Measurements from ENCODE around the gene FZD2.
"Not testable (repeated sequence)": the region's sequence is repeated elsewhere in the genome, so short reads cannot be mapped to it uniquely, and the experiment has no call there.

The FZD2 gene

DNA sequence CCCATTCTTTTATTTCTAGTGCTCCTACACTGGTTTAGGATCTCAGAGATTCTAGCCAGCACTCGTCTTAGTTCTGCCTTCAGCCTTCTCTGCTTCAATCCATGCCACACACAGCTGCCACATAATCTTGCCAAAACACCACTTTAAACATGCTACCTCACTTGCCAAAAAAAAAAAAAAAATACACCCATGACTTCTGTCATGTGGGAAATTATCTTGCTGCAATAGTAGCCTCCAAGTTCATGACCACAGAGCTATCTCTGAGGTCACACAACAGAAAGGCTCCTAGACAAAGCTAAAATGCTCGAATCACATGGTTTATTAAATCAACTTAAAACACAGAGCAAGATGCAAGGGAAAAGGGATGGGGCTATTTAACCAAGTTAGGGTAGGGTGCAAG lies 18.1 kb downstream of the FZD2 start:
- DNase-seq (ENCODE audit: low read depth) = no peak

DNA sequence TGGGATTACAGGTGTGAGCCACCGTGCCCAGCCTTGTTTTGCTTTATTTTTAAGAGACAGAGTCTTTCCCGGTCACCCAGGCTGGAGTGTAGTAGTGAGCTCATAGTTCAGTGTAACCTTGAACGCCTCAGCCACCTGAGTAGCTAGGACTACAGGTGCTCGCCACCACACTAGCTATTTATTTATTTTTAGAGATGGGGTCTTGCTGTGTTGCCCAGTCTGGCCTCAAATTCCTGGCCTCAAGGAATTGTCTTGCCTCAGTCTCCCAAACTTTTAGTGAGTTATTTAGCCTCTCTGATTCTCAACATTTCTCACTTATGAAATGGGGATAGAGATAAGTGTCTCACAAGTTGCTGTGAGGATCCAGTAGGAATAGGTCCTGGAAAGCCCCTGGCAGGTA lies 21.7 kb downstream of the FZD2 start:
- no peak for DNase-seq (ENCODE audit: low read depth)

DNA sequence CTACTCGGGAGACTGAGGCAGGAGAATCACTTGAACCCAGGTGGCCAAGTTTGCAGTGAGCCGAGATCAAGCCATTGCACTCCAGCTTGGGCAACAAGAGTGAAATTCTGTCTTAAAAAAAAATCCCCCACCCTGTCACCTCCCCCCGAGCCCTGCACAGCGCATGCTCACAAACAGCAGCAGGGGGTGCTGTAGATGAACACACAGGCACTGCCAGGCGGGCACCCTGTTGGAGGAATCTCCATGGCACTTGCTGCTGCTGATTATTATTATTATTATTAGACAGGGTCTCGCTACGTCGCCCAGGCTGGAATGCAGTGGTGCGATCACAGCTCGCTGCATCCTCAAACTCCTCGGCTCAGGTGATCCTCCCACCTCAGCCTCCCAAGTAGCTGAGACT lies 24.6 kb downstream of the FZD2 start:
- DNase-seq (ENCODE audit: low read depth) = no peak

DNA sequence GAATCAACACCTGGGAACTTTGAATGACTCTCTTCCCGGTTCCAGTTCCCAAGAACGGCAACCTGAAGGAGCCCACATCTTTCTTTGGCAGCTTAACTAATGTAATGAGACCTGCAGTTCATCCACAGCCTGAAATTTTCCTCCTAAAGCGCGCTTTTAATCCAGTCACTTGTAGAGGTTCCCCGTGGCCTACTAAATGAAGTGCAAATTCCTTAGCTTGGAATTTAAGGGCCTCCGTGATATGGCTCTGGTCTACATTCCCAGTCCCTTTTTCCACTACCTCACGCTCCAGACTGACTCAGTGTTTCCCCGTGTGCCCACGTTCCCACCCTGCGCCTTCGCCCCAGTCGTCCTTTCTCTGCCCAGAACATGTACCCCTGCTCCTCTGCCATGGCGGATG lies 27.2 kb downstream of the FZD2 start:
- DNase-seq (ENCODE audit: low read depth) = no peak

DNA sequence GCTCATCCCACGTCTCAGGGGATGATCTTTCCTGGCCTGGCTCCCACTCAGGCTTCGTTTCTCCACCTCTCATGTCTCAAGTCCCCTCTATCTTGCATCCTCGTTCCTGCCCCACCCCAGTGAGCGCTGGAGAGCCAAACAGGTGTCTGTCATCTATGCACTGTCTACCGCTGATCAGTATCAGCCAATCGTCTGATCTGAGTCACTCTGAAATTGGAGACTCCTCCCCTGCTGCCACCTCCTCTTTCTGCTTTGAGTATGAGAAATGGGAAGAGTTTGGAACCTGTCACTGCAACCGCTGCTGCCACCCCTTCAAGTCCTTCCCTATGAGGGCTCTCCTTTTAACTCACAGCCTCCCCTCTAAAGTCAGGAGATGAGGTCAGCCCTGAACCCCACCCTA lies 28.0 kb downstream of the FZD2 start:
- no peak for DNase-seq (ENCODE audit: low read depth)

DNA sequence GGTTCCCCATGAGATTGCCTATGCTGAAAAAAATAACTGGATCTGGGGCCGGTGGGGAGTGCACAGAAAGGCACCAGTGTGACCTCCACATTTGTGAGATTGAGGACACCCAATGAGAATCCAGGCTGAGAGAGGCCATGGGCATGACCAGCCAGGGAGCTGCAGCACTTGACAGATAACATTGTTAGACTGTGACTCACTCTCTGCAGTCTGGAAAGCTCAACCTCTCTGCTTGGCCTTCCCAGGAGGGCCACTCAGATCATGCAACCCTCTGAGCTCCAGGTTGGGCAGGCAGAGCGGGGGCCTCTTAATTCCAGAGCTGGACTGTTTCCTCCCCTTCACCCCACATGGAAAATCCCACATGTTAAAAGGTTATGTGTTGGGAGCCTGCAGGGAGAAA lies 30.1 kb downstream of the FZD2 start:
- no peak for DNase-seq (ENCODE audit: low read depth)

DNA sequence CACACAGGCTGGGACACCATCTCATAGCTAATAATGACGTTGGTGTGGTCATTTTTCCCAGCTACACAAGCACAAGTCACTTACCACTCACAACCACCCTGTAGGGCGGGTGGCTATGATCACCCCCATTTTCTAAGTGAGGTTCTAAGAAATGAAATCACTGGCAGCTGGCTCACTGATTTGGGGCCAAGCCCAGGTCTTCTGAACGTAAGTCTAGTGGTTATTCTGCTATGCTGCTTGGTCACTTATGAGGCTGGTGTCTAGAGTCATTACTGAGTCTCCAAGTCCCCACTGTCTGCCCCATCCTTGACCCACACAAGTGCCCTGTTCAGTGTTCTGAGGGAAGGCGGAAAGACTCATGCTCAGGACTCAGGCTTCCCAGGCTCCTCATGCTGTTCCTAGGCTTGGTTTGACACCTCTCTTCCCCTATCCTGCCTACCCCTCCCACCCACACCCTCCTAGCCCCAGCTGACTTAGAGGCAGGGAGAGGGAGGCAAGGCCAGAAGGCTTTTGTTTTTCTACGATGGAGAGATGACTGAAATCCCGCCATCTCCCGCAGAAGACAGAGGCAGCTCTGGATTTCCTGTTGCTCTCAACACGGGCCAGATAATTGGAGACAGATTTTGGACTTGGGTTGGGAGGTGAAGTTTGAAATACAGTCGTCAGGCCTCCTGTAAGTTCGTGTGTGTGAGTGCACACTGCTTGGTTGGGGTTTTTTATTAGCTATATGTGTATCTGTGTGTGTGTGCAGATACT lies 32.2 kb downstream of the FZD2 start:
- DNase-seq (ENCODE audit: low read depth) = no peak

DNA sequence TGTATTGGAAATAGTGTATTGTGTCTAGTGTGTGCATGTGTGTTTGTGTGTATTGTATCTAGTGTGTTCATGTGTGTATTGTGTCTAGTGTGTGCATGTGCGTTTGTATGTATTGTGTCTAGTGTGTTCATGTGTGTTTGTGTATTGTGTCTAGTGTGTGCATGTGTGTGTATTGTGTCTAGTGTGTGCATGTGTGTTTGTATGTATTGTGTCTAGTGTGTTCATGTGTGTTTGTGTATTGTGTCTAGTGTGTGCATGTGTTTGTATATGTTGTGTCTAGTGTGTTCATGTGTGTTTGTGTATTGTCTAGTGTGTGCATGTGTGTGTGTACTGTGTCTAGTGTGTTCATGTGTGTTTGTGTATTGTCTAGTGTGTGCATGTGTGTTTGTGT lies 32.8 kb downstream of the FZD2 start:
- DNase-seq (ENCODE audit: low read depth) = not testable (repeated sequence)

DNA sequence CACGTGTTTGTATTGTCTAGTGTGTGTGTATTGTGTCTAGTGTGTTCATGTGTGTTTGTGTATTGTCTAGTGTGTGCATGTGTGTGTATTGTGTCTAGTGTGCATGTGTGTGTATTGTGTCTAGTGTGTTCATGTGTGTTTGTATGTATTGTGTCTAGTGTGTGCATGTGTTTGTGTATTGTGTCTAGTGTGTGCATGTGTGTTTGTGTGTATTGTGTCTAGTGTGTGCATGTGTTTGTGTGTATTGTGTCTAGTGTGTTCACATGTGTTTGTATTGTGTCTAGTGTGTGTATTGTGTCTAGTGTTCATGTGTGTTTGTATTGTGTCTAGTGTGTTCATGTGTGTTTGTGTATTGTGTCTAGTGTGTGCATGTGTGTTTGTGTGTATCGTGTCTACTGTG lies 33.5 kb downstream of the FZD2 start:
- not testable (repeated sequence) for DNase-seq (ENCODE audit: low read depth)

DNA sequence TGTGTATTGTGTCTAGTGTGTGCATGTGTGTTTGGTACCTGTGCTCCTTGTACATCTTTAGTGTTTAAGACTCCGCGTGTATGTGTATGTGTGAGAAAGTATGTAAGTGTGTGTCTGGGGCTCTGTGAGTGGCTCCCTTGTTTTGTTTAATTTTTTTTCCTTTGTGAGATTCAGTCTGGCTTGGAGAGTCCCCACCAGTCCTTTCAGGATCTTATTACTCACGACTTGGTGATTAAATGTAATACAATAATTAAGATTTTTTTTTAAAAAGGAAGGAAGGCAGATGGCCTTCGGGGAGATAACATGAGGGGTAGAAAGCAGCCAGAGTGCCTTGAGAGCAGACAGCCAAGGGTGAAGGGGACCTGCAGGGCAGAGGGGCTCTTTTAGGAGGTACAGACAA lies 33.9 kb downstream of the FZD2 start:
- DNase-seq (ENCODE audit: low read depth) = no peak

DNA sequence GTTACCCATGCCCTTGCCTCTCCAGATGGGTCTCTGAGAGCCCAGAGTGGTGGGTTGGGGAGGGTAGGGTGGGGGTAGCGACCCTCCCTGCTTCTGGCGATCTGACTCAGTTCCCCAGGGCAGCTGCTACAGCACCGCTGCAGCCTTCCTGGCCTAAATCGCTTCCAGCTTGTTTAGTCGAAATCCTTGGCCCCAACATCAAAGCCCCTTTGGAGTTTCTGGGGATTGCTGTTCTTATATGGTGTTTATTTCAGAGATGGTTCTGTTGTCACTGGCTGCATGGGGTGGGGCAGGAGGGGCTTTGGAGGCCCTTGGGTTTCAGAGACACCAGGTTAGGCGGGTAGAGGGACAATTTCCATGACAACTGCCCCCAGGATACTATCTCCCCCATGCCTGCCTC lies 35.9 kb downstream of the FZD2 start:
- no peak for DNase-seq (ENCODE audit: low read depth)

DNA sequence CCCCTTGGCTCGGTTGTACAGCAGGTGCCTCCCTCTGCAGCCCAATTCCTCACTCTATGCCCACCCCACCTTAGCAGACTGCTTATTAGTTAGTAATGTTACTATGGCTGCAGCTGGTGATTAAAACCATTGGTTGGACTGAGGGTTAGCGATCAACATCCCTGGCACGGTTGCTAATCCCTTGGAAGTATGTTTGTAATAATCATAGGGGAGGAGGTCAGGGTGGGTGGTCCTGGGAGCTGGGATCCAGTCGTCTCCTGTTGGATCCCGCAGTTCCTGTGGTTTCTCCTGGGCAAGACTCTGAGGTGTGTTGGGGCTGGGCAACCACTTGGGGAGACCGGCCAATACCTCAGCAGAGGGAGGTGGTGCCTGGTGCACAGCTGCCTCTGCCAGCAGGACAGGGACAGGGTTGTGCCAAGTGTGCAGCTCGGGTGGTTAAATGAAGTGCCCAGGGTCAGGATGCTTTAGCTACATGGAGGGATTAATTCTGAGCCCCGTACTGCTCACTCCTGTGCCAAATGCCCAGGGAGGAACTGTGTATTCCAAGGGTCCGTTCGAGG lies 38.0 kb downstream of the FZD2 start:
- no peak for DNase-seq (ENCODE audit: low read depth)

DNA sequence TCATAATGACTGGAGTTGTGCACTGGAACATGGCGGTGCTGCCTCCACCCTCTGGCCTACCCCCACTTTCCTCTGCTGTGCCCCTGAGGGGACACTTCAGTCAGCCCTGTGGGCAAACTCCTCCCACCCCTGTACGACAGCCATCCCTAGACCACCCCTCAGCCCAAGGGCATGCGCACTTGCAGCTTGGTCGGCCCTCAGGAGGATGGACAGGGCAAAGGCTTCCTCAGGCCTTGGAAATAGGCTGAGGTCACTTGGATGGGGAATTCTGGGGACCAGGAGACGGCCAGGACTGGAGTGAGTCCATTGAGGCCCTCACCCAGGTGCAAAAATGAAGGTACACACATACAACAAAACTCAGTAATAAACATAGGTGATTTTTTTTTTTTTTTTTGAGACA lies 41.0 kb downstream of the FZD2 start:
- DNase-seq (ENCODE audit: low read depth) = no peak

DNA sequence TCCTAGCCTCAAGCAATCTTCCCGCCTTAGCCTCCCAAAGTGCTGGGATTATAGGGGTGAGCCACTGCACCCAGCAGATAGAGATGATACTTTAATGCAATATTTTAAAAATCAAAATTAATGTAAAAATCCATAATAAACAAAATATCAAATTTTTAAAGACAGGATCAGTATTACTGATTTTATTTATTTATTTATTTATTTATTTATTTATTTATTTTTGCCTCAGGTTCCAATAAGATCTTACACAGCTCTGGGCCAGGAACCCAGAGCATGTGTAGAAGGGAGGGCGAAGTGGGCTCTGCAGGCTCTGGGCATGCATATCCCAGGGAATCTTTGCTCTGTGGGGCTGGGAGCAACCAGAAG lies 41.6 kb downstream of the FZD2 start:
- DNase-seq (ENCODE audit: low read depth) = no peak

DNA sequence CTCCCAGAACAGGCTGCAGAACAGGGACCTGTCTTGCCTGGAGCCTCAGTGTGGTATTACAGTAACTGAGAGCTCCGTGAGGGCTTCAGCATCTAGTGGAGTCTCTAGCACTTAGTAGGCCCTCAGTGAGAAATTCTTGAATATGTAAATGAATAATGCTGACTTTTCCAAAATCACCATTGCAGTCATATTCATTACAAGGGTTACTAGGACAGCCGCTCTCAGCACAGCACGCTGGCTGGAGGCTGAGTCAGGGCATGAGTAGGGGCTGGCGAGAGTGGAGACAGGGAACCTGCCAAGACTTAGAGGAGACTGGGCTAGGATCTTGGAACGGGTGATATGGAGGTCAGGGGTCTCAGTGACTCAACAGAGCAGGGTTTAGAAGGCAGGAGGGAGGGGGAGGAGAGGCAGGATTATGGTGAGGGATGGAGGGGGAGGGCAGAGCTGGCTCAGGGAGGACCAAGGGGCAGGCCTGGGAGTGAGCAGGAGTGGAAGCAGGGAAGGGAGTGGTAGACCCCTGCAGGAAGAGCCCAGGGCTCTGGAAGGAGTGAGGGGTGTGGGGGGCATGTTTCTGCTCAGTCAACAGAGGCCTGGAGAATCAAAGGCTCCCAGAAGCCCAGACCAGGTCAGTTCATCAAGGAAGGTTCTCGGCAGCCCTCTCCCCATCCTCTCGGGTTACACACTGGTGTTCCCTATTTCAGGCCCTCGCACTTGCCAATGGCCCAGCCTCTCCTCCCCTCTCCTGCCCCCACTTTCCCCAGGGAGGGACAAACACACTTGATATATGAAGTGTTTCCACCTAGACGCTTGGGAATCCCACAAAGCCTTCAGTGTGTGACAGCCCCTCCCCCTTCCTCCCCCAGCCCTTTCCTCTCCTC lies 42.3 kb downstream of the FZD2 start:
- no peak for DNase-seq (ENCODE audit: low read depth)

DNA sequence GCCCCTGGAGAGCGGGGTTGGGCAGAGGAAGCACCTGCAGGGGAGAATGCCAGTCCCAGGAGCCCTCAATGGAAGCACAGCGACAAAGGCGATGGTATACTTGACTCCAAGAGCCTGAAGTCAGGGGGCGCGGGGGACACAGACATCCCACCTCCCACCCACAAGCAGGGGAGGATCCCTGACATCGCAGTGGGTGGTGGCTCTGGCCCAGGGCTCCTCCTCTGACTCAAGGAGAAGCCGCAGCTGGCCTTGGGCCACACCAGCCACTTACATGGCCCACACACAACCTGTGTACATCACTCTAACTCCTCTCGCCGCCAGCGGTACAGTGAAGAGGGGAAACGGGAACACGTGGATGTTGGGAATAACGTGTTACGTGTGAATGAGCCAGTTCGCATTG lies 44.3 kb downstream of the FZD2 start:
- DNase-seq (ENCODE audit: low read depth) = no peak

DNA sequence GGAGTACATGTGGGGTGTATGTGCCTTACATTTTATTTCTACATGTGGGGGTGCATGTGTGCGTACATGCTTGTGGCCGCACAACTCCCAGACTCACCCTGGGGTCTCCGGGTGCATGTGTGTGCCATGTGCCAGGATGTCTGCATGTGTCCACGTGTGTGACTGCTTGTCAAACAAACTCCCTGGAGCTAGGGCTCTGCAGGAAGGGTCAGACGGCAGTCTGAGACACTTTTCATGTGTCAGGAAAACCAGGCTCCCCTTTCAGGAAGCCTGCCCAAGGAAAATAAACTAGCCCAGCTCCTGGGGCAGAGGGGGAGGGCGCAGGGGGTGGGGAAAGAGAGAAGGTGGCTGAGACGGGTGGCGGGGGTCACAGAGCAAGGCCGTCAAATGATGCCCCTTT lies 44.7 kb downstream of the FZD2 start:
- no peak for DNase-seq (ENCODE audit: low read depth)

DNA sequence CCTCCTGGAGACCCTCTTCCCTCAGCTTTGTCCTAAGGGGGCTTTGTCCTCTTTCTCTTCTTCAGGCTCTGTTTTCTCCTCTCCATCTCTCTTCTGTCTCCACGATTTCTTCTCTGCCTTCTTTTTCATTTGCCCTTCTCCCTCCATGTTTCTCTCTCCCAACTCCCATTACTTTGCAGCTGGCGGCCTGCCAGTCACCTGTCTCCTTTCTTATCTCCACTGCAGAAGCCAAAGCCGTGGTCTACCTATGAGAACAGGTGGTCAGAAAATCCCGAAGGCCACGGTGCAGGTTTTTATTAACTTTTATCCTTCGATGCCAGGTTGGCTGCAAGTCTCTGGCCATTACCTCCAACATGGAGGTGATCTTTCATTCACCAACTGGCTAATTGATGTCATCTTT lies 45.1 kb downstream of the FZD2 start:
- DNase-seq (ENCODE audit: low read depth) = no peak

DNA sequence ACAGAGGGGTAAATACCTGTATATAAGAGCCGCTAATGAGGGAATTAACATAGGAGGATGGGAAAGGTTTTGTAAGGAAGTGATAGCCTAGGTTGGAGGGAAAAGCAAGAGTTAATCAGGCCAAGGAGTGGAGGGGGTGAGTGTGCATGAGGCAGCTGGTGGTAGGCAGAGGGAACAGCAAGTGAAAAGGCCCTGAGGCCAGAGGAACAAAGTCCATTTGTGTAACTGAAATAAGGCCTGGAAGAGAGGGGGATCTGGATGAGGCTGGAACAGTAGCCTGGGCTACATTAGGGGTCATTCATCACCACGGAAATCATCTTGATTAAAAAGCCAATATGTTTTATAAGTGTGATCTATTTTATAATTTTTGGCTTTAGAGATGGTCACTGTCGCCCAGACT lies 45.7 kb downstream of the FZD2 start:
- DNase-seq (ENCODE audit: low read depth) = no peak

DNA sequence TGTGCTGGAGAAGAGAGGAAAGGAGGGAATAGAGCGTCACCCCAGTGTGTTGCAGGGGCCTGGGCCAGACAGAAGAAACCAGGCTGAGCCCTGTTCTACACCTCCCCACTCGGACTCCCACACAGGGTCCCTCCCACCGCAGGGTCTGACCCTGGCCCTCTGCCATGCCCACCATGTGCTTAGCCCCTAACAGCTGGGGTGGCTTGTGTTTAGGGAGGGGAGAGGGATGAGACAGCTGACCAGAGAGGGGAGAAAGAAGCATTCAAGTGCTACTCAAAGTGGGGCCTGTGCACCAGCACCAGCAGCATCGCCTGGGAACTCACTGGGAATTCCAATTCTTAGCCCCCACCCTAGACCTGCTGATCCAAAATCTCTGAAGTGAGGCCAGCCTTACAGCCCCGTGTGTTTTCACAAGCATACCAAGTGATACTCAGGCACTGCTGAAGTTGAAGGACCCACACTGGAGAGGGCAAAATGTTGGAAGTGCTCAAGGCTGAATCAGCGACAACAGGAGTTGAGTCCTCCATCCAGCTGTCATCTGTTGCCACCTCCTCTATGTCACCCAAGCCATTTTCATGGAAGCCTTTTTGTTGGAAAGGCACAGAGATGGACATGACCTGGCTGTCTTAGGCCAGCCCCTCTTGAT lies 47.0 kb downstream of the FZD2 start:
- no peak for DNase-seq (ENCODE audit: low read depth)

DNA sequence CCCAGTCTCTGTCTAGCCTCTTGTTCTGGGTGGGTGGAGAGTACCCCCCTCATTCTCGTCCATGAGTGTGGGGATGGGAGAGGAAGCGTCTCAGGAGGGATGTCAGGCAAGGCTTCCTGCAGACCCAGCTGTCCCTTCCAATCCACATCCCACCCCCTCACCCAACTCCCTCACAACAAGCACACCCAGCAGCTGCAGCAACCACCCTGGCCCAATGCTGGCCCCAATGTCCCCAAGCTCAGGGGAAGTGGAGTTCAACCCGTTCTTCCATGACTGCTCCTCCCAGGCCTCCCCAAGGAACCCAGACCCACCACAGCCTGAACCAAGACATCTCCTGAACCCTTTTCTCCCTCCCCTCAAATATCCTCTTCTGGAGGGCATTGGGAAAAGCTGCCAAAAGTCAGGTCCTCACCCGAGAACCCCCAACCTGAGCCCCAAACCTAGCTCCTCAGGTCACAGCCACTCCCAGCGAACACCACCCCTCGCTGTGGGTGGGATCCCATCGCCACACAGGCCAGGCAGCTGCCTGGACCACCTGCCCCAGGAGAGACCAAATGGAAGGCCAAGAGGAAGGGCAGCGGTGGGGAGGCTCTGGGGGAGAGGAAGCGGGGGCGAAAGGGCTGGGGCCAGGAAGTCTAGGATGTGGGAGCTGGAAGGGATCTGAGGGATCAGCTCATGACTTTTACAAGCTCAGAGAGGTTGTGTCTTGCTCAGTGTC lies 47.6 kb downstream of the FZD2 start:
- no peak for DNase-seq (ENCODE audit: low read depth)

DNA sequence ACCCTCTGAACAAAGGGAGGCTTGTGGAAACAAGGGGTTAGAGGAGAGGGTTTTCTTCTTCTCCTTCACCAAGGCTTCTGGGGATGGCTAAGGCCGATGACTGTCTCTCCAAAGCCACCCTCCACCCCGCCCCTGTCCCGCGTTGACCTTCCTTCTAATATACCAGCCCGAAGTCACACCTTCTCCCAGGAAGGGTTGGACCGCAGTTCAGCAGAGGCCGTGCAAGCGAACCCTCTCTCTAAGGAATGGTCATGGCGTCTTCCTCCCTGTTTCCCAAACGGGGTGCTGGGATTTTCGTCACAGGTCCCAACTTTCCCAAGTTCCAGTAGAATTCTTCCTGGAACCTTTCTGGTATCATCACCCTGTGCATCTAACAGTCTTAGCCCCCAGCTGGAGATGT lies 49.4 kb downstream of the FZD2 start:
- no peak for DNase-seq (ENCODE audit: low read depth)
